HG03139 (cell line): ENCODE results near the gene DNAJC11.

ENCODE experiments used
- ATAC-seq: cut with Tn5 transposase; IDR thresholded peaks from one replicate; pipeline ENCODE4 v1.9.1; 2021; ENCODE audit not compliant: unreplicated experiment

Gene DNAJC11

GRCh38 chr1:6586404-6586816, 115.2 kb downstream of the DNAJC11 start:
- ATAC-seq, result no peak

GRCh38 chr1:6585841-6586240, 115.8 kb downstream of the DNAJC11 start:
- ATAC-seq, result no peak

- no peak for ATAC-seq
Measured at GRCh38 chr1:6585081-6585722, 116.4 kb downstream of the DNAJC11 start.
